Dermis microvascular lymphatic vessel endothelial cell (primary cell): ENCODE data around the gene ALK. TPM values are rescaled to one million over a fixed set of nuclear protein-coding genes. Genes with fewer than 3 reads are reported as not detected.
"Not testable (repeated sequence)": the region's sequence is repeated elsewhere in the genome, so short reads cannot be mapped to it uniquely, and the experiment has no call there.

Experiments
- DNase-seq, 2 donors: peaks; one replicate each; pipeline versions ENCODE4 v3.0.0 to v3.0.0-alpha.2; 2010; ENCODE audit warnings: low read depth in 2 of 2
- total RNA-seq: library from RNA; depleted of rRNA; stranded (reverse); fragments of >200 nt; gene quantifications from 2 replicates; pipeline ENCODE4 v1.2.1, GENCODE V29; 2014

ALK gene
- total RNA-seq, 1 donor from 2014 or later: not detected

GRCh38 chr2:29755829-29756228, 165.6 kb downstream of the ALK start:
- no peak for DNase-seq

- no peak for DNase-seq
Observed at GRCh38 chr2:29755233-29755632, 166.2 kb downstream of the ALK start.

- DNase-seq: no peak
Observed at GRCh38 chr2:29753671-29754444, 167.5 kb downstream of the ALK start.

- no peak for DNase-seq
Observed at GRCh38 chr2:29751390-29751789, 170.0 kb downstream of the ALK start.

GRCh38 chr2:29750463-29750862, 170.9 kb downstream of the ALK start:
- DNase-seq: not testable (repeated sequence)

GRCh38 chr2:29749843-29750242, 171.5 kb downstream of the ALK start:
- no peak for DNase-seq

GRCh38 chr2:29749041-29749440, 172.3 kb downstream of the ALK start:
- no peak for DNase-seq

GRCh38 chr2:29747786-29748470, 173.5 kb downstream of the ALK start:
- DNase-seq: no peak

- no peak for DNase-seq
Observed at GRCh38 chr2:29744976-29745375, 176.4 kb downstream of the ALK start.

GRCh38 chr2:29743516-29743915, 177.9 kb downstream of the ALK start:
- DNase-seq: no peak

GRCh38 chr2:29742656-29743055, 178.7 kb downstream of the ALK start:
- DNase-seq: no peak

- DNase-seq: no peak
Observed at GRCh38 chr2:29741132-29741531, 180.3 kb downstream of the ALK start.

GRCh38 chr2:29733965-29734364, 187.4 kb downstream of the ALK start:
- DNase-seq: no peak

GRCh38 chr2:29733213-29733612, 188.2 kb downstream of the ALK start:
- no peak for DNase-seq

GRCh38 chr2:29731948-29732347, 189.4 kb downstream of the ALK start:
- no peak for DNase-seq

- no peak for DNase-seq
Observed at GRCh38 chr2:29729932-29730331, 191.5 kb downstream of the ALK start.

- DNase-seq: no peak
Observed at GRCh38 chr2:29729401-29729800, 192.0 kb downstream of the ALK start.

- no peak for DNase-seq
Observed at GRCh38 chr2:29726976-29727375, 194.4 kb downstream of the ALK start.

- no peak for DNase-seq
Observed at GRCh38 chr2:29725610-29726009, 195.8 kb downstream of the ALK start.

GRCh38 chr2:29724282-29724681, 197.1 kb downstream of the ALK start:
- DNase-seq: no peak

GRCh38 chr2:29723255-29724001, 198.0 kb downstream of the ALK start:
- no peak for DNase-seq

GRCh38 chr2:29719639-29720038, 201.7 kb downstream of the ALK start:
- no peak for DNase-seq
